Mucosa of rectum (tissue), 2 donors: Measurements from ENCODE around the gene RCC2.

Source experiments
- H3K27ac ChIP-seq, 2 donors: one replicate each; pipeline ENCODE4 v1.7.0; 2013; ENCODE audit warnings: inconsistent platforms in 2 of 2, low read depth in 2 of 2, low read length in 2 of 2
- H3K27me3 ChIP-seq, 2 donors: one replicate each; pipeline ENCODE4 v1.7.0; 2013; ENCODE audit warnings: low read length in 2 of 2; ENCODE audit not compliant: control insufficient read depth in 2 of 2, insufficient read depth in 2 of 2
- H3K36me3 ChIP-seq, 2 donors: one replicate each; pipeline ENCODE4 v1.7.0; 2013; ENCODE audit warnings: low read length in 2 of 2; ENCODE audit not compliant: control insufficient read depth in 2 of 2, insufficient read depth in 2 of 2
- H3K4me1 ChIP-seq, 2 donors: one replicate each; pipeline ENCODE4 v1.7.0; 2013; ENCODE audit warnings: low read length in 2 of 2, mild to moderate bottlenecking in 1 of 2; ENCODE audit not compliant: control insufficient read depth in 2 of 2, insufficient read depth in 2 of 2
- H3K4me3 ChIP-seq, 2 donors: one replicate each; pipeline ENCODE4 v1.7.0; 2013; ENCODE audit warnings: low read length in 2 of 2
- H3K9ac ChIP-seq, 2 donors: one replicate each; pipeline ENCODE4 v1.7.0; 2013; ENCODE audit warnings: low read length in 2 of 2, low read depth in 1 of 2, mild to moderate bottlenecking in 1 of 2
- H3K9me3 ChIP-seq, 2 donors: one replicate each; pipeline ENCODE4 v1.7.0; 2013; ENCODE audit warnings: low read length in 2 of 2; ENCODE audit not compliant: control insufficient read depth in 2 of 2
- donor health status: healthy.
- donor health status: Normal muscosa, but diverticular disease.

The RCC2 gene

DNA sequence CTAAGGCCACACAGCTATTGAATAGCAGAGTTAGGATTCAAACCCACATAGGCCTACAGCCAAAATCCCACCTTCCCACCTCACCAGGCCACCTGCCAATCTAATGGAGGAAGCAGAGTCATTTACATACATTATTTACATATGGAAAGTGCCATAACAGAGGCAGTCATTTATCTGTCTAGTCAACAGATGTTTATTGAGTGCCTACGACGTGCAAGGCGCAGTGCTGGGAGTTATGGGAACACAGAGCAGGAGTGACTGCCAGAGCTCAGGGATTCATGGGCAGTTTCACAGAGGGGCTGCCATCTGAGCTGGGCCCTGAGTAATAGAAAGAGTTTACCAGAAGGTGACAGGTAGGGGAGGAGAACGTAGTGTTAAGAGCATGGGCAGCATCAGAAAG is 77.8 kb downstream of the RCC2 start:
- Histone ChIP-seq H3K27me3 (peaks cover 0 to 3% of the 10 kb centered on the region in 2 donors), H3K9ac (no peak overlapping the region), H3K4me1 (no peaks in the 10 kb centered on the region)

DNA sequence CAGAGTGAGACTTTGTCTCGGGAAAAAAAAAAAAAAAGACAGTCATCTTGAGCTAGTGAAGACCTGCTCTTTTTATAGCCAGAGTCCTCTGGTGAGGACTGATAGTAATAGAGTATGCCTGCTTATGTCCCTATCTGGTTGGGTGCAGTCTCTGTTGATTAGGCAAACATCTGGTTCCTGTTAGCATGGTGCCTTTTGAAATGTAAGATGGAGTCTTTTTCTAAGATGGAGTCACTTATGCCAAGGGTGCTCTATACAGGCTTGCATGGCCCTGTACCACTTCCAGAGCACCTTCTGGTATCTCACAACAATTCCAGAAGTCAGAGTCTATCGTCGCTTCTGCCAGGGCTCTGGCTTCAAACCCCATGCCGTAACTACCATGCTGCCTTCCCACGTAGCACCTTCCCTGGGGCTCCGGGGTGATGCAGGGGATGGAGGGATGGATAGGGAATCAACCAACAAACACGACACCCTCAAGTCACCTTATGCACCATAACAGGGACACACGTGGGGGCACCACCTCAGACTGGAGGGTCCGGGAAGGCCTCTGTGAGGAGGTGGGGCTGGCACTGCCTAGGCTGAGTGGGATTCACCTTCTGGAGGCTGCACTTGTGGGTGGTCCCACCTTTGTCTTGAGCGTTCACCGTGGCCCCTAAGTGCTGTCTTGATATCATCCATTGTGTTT is 79.1 kb downstream of the RCC2 start:
- H3K27ac ChIP-seq, result no peak overlapping the region
- H3K9me3 ChIP-seq, result no peaks in the 10 kb centered on the region
- no peaks in the 10 kb centered on the region for H3K36me3 ChIP-seq
- H3K27me3 ChIP-seq, result peaks cover 0 to 3% of the 10 kb centered on the region in 2 donors
- no peak overlapping the region for H3K4me3 ChIP-seq
- no peaks in the 10 kb centered on the region for H3K4me1 ChIP-seq
- no peak overlapping the region for H3K9ac ChIP-seq

More for the DNA sequence above, 77.8 kb downstream of the RCC2 start:
- H3K36me3 ChIP-seq, result no peaks in the 10 kb centered on the region
- no peak overlapping the region for H3K4me3 ChIP-seq
- H3K27ac ChIP-seq, result no peak overlapping the region
- H3K9me3 ChIP-seq, result no peaks in the 10 kb centered on the region

DNA sequence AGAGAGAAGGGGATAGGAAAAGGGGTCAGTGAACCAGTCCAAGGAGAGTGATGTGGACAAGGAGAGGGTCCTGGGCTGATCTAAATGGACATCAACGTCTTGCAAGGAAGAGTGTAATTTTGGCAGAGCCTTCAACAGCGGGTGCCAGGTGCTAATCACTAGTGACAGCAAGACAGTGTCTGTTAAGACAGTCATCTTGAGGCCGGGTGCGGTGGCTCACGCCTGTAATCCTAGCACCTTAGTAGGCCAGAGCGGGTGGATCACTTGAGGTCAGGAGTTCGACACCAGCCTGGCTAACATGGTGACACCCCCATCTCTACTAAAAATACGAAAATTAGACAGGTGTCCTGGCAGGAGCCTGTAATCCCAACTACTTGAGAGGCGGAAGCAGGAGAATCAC is 79.7 kb downstream of the RCC2 start:
- peaks cover 0 to 3% of the 10 kb centered on the region in 2 donors for H3K27me3 ChIP-seq
- H3K9me3 ChIP-seq, result no peaks in the 10 kb centered on the region
- no peaks in the 10 kb centered on the region for H3K4me1 ChIP-seq
- no peak overlapping the region for H3K9ac ChIP-seq
- H3K4me3 ChIP-seq, result no peak overlapping the region
- H3K27ac ChIP-seq, result no peak overlapping the region
- no peaks in the 10 kb centered on the region for H3K36me3 ChIP-seq

DNA sequence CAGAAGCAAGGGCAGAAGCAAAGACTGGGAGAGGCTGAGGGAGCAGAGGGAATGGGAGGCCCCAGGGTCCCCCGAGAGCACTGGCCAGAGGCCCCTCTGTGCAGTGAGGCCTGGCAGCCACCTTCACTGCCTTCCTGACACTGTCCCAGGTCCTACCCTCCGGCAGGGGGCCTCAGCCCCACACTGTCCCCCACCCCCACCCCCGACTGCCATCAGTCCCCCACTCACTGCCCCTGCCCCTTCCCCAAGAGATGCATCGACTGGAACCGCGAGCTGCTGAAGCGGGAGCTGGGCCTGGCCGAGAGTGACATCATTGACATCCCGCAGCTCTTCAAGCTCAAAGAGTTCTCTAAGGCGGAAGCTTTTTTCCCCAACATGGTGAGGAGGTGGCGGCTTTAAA is 80.4 kb downstream of the RCC2 start:
- H3K9ac ChIP-seq, result no peak overlapping the region
- no peaks in the 10 kb centered on the region for H3K9me3 ChIP-seq
- H3K4me3 ChIP-seq, result no peak overlapping the region
- H3K36me3 ChIP-seq, result no peaks in the 10 kb centered on the region
- H3K27ac ChIP-seq, result no peak overlapping the region
- no peaks in the 10 kb centered on the region for H3K4me1 ChIP-seq
- H3K27me3 ChIP-seq, result peaks cover 0 to 3% of the 10 kb centered on the region in 2 donors

DNA sequence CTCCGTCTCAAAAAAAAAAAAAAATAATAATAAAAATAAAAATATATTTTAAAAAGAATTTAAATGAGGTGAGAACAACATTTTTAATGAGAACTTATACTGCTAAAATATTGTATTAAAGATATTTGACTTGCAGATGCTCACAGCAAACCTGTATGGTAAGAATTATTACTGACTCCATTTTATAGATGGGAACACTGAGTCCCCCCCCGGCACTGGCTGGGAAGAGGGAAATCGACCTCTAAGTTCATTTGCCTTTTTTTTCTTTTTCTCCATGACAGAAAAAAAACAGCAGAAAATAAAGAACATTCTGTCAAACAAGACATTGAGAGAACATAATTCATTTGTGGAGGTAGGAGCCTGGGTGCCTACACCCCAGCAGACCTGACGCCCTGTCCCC is 80.9 kb downstream of the RCC2 start:
- H3K9me3 ChIP-seq, result no peaks in the 10 kb centered on the region
- H3K9ac ChIP-seq, result no peak overlapping the region
- no peak overlapping the region for H3K4me3 ChIP-seq
- peaks cover 0 to 3% of the 10 kb centered on the region in 2 donors for H3K27me3 ChIP-seq
- H3K4me1 ChIP-seq, result no peaks in the 10 kb centered on the region
- no peaks in the 10 kb centered on the region for H3K36me3 ChIP-seq
- no peak overlapping the region for H3K27ac ChIP-seq
